Midbrain (tissue), 1 donor: ENCODE measurements around the gene SDCCAG8.

ENCODE experiments used
- DNase-seq: peaks from one replicate; lab custom pipeline; 2025; lab: John Stamatoyannopoulos, UW

The SDCCAG8 gene

DNA sequence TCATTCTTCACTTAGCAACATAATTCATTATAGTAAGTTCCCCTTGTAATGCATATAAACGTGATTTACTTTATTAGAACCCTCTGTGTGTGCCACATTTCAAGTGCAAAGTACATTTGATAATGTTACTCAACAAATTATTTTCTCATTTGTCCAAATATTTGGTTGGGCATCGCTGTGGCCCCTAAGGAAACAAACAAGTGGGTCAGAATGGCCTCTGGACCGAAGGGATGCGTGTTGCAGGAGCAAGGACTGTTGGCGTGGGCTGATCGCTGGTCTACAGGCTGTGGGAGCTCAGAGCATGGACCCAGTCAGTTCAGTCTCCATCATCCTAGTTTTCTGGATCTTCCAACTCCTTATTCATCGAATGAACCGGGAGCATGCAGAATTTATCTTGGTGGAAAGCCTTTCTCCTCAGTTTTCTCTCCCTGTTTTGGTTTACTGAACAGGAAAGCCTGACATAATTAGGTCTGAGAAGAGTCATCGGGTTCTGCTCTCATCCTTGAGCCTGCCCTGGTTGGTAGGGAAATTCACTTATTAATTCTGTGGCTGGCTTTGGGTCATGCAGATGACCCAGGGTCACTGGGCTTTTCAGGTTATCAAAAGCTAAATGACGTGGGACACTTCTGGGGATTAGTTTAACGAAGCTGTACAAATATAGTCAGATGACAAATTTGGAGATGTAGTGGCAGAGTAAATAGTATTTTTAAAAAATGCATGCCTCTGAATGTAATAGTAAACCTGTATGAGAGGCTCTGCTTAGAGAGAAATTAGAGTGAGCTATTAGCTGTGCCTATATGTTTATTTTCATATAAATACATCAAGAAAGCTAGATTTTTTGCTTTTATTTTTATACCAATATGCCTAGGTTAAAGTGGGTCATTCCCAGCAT is 200.2 kb downstream of the SDCCAG8 start:
- DNase-seq = no peak

DNA sequence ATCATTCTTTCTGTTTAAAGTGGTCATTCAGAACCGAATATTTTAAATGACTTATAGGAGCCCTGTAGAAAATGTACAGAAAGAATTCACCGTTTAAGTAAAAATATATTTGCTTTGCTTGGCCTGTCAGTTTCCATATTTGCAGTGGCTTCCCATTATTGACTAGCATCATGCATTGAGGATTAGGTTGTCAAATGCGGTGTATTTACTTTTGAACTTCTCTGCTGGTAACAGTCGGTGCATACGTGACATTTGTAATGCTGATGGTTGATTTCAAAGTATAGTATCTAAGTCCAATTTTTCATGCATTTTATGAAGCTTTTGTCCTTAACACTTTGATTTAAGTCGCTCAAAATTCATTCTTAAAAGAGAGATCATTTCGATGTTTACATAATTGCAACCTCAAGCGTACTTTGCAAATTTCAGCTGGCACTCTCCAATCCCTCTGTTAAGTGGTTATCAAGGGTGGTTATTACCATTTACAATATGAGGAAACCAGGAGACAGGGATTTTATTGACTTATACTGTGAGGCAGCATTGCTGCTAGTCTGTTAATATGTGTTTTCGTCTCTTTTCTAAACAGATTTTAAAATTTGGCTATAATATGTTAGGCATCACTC is 201.6 kb downstream of the SDCCAG8 start:
- DNase-seq = no peak

DNA sequence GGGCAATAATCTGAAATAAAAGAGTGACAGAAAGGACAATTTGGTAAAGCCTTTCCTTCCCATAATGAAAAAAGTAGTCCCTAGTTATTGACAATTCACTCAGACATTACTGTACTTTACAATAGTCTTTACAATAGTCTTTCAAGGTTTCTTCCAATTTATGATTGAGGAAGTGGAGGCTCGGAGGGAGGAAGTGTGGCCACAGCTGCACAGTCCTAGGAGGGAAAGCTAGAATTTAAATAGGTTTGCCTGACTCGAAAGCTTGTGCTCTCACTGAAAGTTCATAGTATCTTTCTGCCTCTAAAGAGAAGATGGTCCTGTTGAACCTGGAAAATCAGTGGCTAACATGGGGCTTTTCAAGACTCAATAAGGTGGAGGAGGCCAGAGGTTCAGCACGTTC is 203.2 kb downstream of the SDCCAG8 start:
- DNase-seq = no peak

DNA sequence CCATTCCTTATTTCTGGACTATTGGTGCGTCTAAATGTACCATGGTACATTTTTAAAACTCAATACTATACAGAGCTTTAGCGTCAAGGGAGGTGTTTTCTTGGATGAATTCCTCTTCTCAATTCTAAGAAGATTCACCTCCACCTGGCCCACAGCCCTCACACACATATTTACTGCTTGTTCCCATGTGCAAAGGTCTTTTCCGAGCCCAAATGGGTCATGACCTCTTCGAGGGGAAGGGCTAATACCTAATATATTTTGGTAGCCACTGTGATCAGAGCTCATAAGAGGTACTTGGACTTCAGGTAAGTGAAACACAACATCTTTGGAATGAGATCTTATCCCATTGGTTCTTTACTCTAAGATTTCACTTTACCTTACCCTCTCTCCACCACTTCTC is 205.9 kb downstream of the SDCCAG8 start:
- no peak for DNase-seq

DNA sequence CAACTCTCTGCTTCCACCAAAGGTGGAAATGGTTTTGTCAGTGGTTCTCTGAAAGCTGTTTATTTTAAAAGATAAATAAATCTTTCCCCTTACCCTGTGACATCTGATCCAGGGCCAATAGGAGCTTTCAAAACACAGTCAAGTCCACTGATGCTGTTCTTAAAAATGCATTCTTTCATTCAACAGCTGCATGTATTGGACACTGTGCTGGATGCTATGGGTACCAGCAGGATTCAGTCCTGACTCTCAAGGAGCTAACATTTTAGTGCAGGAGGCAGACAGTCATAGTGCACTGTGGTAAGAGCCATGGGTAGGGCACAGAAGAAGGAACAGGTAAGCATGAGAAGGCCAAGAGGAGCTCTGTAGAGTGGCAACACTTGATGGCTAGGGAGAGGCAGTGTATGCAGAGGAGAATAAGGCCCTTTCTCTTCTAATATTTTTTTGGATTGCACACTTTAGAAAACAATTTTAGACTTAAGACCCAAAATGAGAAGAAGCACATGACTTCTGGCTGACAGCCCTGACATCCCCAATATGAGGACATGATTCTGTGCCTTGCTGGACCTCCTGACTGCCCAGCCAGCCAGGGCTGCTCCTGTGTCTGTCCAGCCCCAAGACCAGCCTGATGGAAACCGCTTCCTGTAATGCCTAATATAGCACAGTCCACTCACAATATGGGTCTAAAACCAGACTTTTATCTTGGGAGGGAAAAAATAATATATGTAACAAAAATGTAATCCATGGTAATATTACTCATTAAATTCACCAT is 207.3 kb downstream of the SDCCAG8 start:
- no peak for DNase-seq

DNA sequence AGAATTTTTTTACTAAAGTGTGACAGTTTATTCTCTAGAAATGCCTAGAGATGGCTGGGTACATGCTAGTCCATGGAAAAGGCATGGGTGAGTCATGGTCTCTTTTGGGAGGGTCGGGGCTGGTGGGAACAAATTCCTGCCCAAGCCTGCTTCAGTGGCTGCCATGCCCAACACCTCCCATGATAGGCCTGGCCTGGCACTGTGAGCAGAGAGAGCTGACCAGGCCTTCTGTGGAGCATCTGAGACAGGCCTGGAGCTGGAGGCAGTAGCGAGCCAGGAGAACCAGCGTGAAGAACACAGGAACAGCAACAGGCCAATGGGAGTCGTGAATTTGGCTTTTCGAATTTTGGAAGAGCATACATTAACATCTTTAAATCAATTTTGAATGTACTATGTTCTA is 209.2 kb downstream of the SDCCAG8 start:
- DNase-seq = no peak

DNA sequence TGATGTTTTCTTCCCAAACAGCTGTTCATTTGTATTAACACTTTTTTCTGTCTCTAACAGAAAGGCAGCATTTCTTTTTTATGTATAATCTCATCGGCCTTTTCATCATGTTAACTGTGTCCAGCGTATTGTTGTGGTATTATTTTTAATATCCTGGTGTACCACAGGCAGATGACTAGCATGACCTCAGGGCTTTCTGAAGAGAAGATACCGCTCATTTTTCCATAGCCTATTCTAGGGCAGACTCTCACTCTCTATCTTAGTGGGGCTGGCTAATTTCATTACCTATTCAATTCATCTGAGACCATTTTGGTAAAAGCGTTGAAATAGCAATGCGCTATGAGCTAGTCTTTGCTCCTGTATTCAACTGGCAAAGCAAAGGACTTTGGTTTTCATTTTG is 209.9 kb downstream of the SDCCAG8 start:
- DNase-seq = no peak

DNA sequence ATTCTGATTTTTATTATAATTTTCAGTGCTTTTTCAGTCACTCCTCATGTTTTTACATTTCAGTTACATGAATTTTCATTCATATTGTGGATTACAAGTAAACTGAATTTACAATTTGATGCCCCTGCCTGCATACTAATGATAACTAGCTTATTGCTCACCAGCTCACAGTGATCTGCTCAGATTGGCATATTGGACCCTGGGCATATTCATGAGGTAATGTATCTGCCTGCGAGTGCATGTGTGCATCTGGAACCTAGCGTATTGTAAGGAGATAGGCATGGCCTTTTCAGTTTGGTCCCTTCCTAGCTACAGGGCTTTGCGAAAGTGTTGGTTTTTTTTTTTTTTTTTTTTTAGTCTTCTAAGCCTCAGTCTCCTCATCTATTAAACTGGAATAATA is 213.7 kb downstream of the SDCCAG8 start:
- no peak for DNase-seq

DNA sequence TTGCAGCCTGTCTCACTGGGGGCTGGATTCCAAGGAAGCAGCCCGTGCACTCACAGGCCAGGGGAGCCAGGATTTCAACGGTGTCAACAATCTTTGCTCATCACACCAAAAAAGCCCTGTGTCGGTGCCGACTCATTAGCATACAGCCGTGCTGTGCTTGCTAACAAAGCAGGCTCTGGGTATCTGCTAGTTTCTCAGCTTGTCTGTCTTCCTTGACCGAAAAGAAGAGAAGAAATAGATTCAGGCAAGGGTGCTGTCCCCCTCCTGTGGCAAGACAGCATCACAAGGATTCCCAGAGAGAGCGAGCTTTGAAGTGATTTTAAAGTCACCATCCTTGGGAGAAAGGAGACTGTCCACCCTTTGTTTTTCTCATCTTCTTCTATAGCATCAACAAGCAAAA is 214.7 kb downstream of the SDCCAG8 start:
- peak; percentile 18 for DNase-seq

DNA sequence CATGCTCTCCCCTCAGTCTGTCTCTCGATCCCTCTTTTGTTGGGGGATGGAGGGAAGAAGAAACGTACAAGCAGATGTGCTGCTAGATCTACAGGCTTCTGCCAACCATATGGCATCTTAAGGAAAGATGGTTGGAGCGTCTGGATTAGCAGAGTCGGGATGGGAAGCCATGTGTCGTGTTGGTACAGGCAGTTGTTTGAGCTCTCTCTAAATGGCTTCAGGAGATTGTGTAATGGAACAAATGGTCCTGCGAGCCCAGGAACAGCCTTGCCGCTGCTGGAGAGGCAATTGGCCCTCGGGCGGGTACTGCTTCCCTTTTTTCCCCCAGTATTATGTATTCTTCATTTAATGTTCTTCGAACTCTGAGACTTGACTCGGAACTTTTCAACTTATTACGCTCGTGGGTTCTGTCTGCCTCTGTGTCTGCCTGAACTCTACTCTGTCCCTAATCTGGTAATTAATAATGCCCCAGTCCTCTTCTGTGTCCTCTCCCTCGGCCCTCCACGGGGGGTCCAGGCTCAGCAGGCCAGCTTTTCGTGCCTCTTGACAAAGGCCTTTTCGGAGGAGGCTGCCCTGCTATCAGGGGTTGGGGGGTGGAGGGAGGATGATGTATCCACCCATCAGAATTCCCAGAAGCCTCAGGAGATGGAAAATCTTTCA is 215.3 kb downstream of the SDCCAG8 start:
- DNase-seq = peak; percentile 29

DNA sequence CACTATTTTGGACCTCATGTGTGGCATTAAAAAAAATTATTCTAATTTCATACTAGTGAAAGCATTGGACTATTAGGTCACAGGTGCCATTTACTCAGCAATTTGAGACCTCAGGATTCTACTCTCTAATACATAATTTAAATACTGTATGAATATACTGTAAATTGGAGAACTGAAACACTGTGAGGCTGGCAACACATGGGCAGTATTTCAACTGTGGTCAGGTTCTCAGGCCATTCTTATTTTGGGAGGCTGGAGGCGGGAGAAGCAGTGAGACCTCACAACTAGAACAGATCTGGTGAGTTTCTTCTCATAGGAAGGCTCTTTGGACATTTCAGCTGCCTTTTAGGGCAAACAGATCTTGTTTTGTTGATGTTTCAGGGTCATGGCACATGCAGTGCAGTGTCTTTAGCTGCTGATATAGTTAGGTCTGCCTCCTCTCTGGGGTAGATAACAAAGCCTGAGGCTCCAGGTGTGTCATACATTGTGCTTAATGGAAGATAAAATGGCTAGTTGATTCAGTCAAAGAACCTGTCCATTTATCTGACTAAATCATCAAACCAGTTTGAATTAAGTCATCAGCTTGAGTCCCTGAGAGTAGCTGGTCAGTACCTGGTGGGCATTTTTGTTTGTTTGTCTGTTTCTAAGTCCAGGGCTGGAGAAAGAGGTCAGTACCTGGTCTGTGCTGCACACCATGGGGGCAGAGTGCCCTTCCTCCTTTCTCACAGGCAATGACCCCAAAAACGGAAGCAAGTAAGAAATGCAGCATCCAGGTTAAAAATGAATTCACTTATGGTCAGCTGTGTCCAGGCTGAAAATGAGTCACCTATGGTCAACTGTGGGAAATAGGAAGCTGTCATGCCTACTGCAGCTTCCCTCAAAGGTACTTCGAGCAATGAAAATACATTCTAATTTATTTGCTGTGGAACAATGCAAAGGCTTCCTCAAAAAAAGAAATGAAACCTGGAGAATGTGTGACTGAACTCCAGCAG is 216.2 kb downstream of the SDCCAG8 start:
- no peak for DNase-seq

DNA sequence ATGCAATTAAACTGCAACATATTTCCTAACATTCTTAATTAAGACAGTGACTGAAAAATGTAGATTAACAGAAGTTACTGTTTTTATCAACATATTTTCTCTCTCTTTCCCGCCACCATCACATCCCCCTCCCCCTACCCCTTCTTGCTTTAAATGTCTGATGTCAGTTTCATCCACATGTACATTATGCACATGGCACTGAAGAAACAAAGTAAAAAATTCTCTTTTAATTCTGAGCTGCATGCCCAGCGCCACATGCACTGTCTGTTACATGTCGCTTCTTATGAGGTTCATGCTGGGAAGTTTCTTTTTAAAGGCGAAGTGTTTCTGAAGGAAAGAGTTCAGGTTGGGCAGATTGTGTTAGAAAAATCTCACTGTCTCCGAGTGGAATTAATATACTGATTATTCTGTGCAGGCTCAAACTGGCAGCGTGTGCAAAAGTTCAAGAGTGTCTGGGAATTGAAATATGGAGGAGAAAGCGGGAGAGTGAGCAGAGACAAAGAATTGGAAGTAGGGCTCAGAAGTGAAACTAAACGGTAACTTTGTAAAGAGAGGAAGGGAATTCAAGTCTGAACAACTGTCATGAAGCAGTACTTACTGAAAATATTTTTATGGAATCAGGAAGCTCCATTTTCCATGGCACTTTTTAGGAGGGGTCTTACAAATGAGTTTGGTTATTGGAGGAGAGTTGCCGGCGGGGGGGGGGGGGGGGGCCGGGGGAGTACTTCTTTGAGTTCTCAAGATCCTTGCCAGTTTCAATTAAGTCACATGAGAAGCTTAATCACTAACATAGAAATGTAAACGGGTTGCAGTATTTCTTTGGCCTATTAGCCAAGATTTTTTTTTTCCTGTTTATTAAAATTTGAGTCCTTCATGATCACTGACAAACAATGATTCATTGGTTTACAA is 217.6 kb downstream of the SDCCAG8 start:
- DNase-seq = no peak

DNA sequence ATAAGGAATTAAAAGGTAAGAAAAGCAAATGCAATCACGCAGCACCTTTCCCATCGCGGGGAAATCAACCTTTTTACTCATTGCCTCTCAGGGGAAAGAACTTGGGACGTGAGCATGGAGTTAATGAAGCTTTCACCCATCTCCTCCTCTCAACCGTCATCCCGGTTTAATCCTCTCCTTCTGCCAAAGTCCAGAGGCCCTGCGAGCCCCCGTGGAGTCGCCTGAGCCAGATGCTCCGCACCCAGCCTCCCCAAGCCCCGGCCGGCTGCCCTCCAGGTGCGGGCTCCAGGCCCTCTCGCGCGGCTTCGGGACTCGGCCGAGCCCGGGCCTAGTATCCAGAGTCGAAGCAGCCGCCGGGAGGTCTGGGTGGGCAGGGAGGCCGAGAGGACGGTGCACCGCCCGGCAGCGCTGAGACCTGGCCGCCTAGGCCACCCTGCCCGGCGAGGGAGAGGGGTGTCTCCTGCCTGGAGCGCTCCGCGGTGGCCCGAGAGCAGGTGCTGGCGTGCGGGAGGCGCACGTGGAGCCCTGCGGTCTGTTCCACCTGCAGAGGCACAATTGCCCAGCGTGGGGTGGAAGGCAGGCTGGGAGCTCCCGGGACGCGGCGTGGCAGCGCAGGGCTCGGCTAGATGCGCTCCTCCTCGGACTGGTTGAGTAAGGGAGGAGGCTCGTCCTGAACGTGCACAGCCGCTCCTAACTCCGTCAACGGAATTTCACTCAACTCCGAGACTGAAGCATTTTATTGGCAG is 218.5 kb downstream of the SDCCAG8 start:
- no peak for DNase-seq

DNA sequence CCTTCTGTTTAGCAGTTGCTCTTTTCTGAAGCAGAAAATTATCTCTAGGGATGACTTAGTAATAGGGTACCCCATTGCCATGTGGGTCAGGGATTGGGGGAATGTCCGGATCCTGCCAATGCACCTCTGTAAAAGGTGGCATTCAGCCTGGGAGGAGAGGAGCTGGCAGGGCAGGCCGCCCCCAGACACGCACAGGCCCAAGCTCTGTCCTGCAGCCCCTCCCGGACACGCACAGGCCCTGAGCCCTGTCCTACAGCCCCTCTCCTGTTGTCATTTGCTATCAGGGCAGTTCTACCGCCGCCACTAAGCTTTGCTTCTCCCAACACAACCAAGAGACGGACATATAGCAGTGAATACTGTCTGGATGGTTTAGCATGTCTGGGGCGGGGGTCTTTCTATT is 219.1 kb downstream of the SDCCAG8 start:
- DNase-seq = no peak

DNA sequence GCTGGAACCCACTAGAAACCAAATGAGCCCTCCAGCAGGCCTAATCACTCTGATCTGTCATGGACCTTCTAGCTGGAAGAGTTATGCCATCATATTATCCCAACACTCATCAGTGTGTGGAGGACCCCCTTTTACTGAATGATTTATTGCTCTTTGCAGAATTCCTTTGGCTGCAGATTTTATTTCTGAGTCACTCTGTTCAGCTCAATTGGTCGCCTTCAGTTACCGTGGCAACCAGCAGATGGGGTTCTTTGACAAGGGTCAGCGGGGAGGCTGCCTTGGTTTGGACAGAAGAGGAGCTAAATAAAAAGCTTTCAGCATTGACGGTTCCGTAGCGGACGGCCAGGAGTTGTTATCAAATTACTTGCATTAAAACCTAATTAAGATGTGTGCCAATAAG is 220.1 kb downstream of the SDCCAG8 start:
- DNase-seq = peak; percentile 65

DNA sequence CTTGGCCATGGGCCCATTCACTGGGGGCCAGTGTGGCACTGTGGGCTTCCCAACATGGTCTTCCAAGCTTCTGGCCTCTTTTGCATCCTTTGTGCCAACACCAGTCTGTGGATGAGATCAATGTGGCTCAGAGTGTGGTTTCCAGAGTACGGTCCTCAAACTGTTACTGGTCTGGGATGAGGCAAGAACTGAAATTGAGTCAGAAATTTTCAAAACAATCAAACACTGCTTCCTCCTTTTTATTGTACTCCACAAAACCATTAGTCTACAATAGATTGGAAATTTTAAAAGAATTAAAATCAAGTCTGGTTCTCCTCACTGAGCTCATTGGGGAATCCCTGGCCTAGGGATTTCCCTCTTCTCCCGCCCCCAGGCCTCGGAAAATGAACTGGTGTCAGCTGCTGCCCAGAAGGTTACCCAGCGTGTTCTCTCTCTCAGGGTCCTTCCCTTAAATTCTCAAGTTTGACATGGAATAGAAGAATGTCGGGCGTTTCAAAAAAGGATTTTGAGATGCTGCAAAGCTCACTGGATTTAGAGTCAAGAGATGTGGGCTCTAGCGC is 222.0 kb downstream of the SDCCAG8 start:
- DNase-seq = no peak

DNA sequence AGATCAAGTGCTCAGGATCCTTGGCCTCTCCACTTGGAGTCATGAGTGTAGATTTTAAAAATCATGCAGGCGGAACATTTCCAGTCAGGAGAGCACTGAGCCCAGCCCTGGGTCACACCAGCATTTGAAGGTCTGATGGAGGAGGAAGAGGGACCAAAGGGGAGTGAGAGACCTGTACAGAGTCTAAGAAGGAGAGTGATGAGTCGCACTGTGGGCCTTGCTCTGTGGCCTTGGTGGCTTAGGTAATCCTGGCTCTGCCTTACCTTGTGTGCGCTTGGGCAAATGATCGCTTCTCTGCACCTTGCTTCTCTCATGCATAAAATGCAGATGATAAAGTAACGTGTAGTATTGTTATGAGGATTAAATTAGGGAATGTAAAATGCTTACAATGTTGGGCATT is 225.3 kb downstream of the SDCCAG8 start:
- DNase-seq = no peak

DNA sequence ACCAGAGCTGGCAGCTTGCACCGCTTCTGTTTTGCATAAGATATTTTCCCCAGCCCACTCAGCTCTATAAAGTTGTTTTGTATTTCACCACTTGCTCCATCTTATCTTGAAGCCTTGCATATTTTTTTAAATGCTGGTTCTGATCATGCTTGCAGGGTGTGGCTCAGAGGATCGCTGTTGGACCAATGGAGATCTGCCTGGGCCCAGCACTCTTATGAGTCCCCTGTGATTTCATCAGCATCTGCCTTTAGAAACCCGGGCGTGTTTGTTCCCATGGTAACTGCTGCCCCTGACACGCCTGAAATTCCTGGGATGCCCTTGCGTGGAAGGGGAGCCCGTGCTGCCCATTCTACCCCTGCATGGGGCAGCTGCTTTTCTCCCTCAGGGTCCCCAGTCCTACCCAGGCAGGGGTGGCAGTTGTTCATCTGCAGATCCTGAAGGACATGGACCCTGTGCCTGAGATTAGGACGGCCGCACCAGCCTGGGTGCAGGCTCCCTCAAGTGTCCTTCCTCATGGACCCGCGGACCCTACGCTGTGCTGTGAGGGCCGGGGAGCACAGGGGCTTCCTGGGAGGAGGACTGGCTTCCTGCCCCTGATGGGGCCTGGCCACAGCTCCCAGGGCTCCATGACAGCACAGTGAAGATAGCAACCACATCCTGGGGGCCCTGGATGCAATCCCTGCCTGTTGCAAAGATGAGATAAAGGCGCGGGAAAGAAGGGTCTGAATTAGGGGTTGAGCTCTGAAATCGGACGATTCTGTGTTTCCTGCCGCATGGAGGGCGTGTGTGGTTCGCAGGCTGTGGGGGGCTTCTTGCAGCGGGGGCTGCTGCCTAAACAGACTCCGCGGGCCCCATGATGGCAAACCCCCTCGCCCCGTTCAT is 226.5 kb downstream of the SDCCAG8 start:
- no peak for DNase-seq
